ENCODE results near the gene PLS1.
A peak's percentile ranks its signal among the peaks of the same experiment; 100 is the strongest.

PLS1 gene

DNA sequence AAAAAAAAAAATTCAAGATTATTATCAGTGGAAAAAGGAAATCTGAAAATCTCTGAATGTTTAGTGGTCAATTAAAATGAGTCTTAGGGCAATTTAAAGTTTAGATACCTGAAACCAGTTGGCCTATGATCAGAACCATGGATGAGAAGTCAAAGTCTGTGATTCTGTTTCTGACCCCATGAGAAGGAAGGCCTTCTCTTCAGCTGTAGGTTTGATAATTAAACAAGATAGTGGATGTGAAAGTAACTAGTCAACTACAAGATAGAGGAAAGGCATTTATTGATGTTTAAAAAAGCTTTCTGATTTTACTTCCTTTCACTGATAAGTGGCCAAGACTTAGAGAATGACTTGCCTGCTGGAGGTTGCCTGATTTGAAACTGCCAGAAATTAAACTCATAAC lies 8.7 kb downstream of the PLS1 start:
- no peak overlapping the region for H3K27ac ChIP-seq
- TF ChIP-seq CTCF (conservative IDR thresholded peaks at IDR 0.05): no peak

GRCh38 chr3:142608631-142609030 lies 12.4 kb downstream of the PLS1 start:
- no peak overlapping the region for H3K27ac ChIP-seq
- no peak for TF ChIP-seq CTCF (conservative IDR thresholded peaks at IDR 0.05)

DNA sequence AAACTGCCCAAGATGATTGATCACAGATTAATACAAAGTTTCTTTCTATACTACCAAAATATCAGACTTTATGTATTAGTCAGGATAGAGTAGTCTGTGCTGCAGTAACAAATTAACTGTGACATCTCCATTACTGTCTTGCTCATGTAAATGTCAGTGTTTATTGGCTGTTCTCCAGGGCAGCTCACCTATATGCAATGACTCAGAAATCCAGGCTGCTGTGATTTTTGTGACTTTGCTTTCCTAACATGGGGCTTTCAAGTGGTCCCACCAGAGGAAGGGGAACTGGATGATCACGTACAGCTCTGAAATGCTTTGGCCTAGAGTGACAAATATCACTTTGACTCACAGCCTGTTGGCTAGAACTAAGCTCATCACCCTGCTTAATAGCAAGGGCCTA lies 12.9 kb downstream of the PLS1 start:
- H3K27ac ChIP-seq: no peak overlapping the region
- TF ChIP-seq CTCF (conservative IDR thresholded peaks at IDR 0.05): no peak

DNA sequence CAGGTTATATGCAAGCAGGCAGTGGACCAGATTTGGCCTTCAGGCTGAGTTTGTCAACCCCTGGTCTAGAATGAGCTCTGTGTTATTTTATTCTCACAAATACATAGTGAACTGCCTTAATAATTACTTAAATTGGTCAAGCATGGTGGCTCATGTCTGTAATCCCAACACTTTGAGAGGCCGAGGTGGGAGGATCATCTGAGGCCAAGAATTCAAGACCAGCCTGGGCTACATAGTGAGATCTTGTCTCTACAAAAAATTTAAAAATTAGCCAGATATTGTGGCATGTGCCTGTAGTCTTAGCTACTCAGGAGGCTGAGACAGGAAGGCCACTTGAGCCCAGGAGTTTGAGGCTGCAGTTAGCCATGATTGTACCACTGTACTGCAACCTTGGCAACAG lies 15.0 kb downstream of the PLS1 start:
- no peak overlapping the region for H3K27ac ChIP-seq
- TF ChIP-seq CTCF (conservative IDR thresholded peaks at IDR 0.05): no peak

DNA sequence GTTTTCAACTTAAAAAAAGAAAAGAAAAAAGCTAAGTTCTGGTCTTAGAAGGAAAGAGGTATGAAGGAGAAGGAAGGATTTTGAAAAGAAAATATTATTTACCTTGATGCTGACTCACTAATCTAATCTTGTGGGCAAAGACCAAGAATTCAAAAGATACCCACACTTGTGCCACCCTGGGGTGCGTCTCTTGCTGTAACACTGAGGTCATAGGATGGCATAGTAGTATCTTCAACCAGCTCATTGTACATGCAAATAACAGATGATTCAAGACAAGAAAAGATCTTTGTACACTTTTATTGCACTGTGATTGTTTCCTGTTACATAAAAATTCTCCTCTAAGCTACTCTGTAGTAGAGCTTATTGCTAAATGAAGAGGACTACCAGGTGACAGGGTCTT lies 17.3 kb downstream of the PLS1 start:
- TF ChIP-seq CTCF (conservative IDR thresholded peaks at IDR 0.05): no peak
- peak overlapping the region; percentile 39 for H3K27ac ChIP-seq

- no peak for TF ChIP-seq CTCF (conservative IDR thresholded peaks at IDR 0.05)
- H3K27ac ChIP-seq: peak overlapping the region; percentile 39; the same call in 1 of the 2 replicates
These were observed 17.9 kb downstream of the PLS1 start for GRCh38 chr3:142614059-142614626.

DNA sequence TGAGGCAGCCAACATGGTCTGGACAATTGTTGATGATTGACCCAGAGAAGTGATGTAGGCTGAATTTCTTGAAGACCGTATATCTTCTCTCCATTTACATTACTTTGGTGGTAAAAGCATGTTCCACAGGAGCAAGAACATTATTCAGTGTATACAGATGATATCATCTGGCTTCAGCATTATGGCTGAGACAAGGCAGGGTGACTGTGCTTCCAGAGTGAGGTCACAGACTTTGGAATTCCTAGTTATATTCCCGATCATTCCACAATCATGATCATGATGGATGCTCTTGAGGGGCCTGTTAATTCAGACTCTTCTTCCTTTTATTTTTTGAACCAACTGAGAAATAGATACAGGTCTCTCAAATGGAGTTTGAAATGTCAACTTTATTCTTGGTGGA lies 19.0 kb downstream of the PLS1 start:
- TF ChIP-seq CTCF (conservative IDR thresholded peaks at IDR 0.05): no peak
- no peak overlapping the region for H3K27ac ChIP-seq
